ENCODE data around the gene GGT6.

The GGT6 gene

GRCh38 chr17:4513113-4514032, 47.0 kb downstream of the GGT6 start:
- no peak; the same call in 1 of the 2 replicates for TF ChIP-seq CTCF (IDR thresholded peaks at IDR 0.05)

- TF ChIP-seq CTCF (IDR thresholded peaks at IDR 0.05): no peak
Measured at GRCh38 chr17:4512156-4513112, 47.9 kb downstream of the GGT6 start.

- TF ChIP-seq CTCF (IDR thresholded peaks at IDR 0.05): no peak
Measured at GRCh38 chr17:4511199-4511932, 49.0 kb downstream of the GGT6 start.

GRCh38 chr17:4510618-4510941, 49.8 kb downstream of the GGT6 start:
- TF ChIP-seq CTCF (IDR thresholded peaks at IDR 0.05): no peak

GRCh38 chr17:4509923-4510617, 50.3 kb downstream of the GGT6 start:
- no peak for TF ChIP-seq CTCF (IDR thresholded peaks at IDR 0.05)

GRCh38 chr17:4509401-4509800, 51.0 kb downstream of the GGT6 start:
- TF ChIP-seq CTCF (IDR thresholded peaks at IDR 0.05): no peak
